Stomach (tissue), 9 donors: ENCODE results near the gene FTSJ3. TPM values are rescaled to one million over a fixed set of nuclear protein-coding genes. Genes with fewer than 3 reads are reported as not detected.

Source experiments
- DNase-seq, 2 donors: peaks; one replicate each; pipeline versions ENCODE4 v3.0.0 to v3.0.0-alpha.2; 2013 to 2019
- H3K27ac ChIP-seq, 5 donors: fragments of 200-600 bp in 4 of 5; sonication (generic) in 4 of 5; one replicate each; pipeline ENCODE4 v1.5.1; 2013 to 2019; ENCODE audit warnings: mild to moderate bottlenecking in 1 of 5, moderate library complexity in 1 of 5
- H3K27me3 ChIP-seq, 3 donors: fragments of 200-600 bp; sonication (generic); one replicate each; pipeline ENCODE4 v1.5.1; 2017 to 2019; ENCODE audit warnings: mixed run types in 1 of 3
- H3K36me3 ChIP-seq, 4 donors: fragments of 200-600 bp; sonication (generic); 1 replicate in 3 of 4; 2 replicates in 1 of 4; pipeline ENCODE4 v1.5.1; 2016 to 2019
- H3K4me1 ChIP-seq, 4 donors: fragments of 200-600 bp; sonication (generic); one replicate each; pipeline ENCODE4 v1.5.1; 2016 to 2019
- H3K4me3 ChIP-seq, 4 donors: fragments of 200-600 bp; sonication (generic) in 3 of 4; one replicate each; pipeline ENCODE4 v1.5.1; 2016 to 2019; ENCODE audit warnings: mild to moderate bottlenecking in 1 of 4
- H3K9me3 ChIP-seq, 4 donors: fragments of 200-600 bp; sonication (generic); one replicate each; pipeline ENCODE4 v1.5.1; 2016 to 2019
- EP300 ChIP-seq: sonication (generic); formaldehyde crosslinking; IDR thresholded peaks from one replicate; pipeline ENCODE4 v1.6.1; 2017; ENCODE audit warnings: antibody characterized with exemption
- POLR2A ChIP-seq, 4 donors: fragments of 450-650 bp; IDR thresholded peaks; one replicate each; pipeline ENCODE4 v1.6.1; 2016; ENCODE audit warnings: antibody characterized with exemption in 4 of 4, control low read depth in 2 of 4, mild to moderate bottlenecking in 1 of 4, moderate library complexity in 1 of 4
- POLR2AphosphoS5 ChIP-seq, 3 donors: sonication (generic); formaldehyde crosslinking; IDR thresholded peaks; one replicate each; pipeline ENCODE4 v1.6.1; 2016; ENCODE audit warnings: antibody characterized with exemption in 3 of 3
- WGBS, 5 donors: extraction: QIAGEN DNeasy Blood & Tissue Kit in 3 of 5; methylation state at CpG; one replicate each; pipeline versions ENCODE4 v1.1.5 to v1.1.7; 2013 to 2018; 5-methylcytosine and 5-hydroxymethylcytosine counted together
- intact Hi-C: fragments of 100-400 bp; cut with DNase I; formaldehyde crosslinking; loops from one replicate; pipeline ENCODE4 v1.15.1; 2023; ENCODE audit warnings: low total_unique reads
- polyA plus RNA-seq, 3 donors: library from polyadenylated mRNA; stranded (reverse); fragments of 200-250 nt; gene quantifications; one replicate each; pipeline ENCODE4 v1.2.3, GENCODE V29; 2013
- total RNA-seq, 5 donors: library from RNA; depleted of rRNA; stranded (reverse); fragments of >200 nt; gene quantifications; one replicate each; pipeline versions ENCODE4 v1.1.0 to v1.2.3, GENCODE V29; 2014 to 2016
- TF ChIP-seq, protein P1 (sequence below), 7 experiments: fragments of 450-650 bp in 4 of 7; fragments of 200-600 bp in 3 of 7; sonication (generic) in 3 of 7; IDR thresholded peaks; one replicate each; pipeline ENCODE4 v1.5.1; 2016 to 2019; ENCODE audit warnings: antibody characterized with exemption in 7 of 7, control low read depth in 2 of 7, mild to moderate bottlenecking in 1 of 7
- donor health status: healthy with polysubstance abuse.
- donor health status: Bipolar disorder and iron deficiency.
- donor health status: healthy.

The FTSJ3 gene
- total and polyA plus RNA-seq, 8 donors, result 3.5 to 54.0 (median 16.6) TPM

DNA sequence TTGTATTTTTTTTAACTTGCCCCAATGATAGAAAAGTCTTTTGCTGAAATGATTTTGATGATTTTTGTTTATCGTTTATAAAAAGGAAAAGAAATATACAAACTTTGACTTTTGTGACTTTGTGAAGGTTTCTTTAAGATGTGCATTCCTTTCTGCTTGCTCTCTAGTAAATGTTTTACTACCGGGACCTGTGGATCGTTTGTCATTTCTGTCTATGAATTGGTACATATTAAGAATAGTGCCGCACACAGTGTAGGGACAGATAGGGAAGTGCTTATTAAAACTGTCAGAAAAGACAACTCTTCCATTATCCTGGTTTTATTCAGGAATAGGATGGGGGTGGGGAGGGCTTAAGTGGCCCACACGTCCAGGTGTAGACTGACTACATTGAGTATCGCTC lies 8.3 kb downstream of the FTSJ3 start:
- H3K4me3 ChIP-seq, result no peak overlapping the region
- no peak for TF ChIP-seq POLR2A (IDR thresholded peaks at IDR 0.05)
- TF ChIP-seq, protein P1, sequence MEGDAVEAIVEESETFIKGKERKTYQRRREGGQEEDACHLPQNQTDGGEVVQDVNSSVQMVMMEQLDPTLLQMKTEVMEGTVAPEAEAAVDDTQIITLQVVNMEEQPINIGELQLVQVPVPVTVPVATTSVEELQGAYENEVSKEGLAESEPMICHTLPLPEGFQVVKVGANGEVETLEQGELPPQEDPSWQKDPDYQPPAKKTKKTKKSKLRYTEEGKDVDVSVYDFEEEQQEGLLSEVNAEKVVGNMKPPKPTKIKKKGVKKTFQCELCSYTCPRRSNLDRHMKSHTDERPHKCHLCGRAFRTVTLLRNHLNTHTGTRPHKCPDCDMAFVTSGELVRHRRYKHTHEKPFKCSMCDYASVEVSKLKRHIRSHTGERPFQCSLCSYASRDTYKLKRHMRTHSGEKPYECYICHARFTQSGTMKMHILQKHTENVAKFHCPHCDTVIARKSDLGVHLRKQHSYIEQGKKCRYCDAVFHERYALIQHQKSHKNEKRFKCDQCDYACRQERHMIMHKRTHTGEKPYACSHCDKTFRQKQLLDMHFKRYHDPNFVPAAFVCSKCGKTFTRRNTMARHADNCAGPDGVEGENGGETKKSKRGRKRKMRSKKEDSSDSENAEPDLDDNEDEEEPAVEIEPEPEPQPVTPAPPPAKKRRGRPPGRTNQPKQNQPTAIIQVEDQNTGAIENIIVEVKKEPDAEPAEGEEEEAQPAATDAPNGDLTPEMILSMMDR (IDR thresholded peaks at IDR 0.05), result no peak
- no peak for TF ChIP-seq EP300
- TF ChIP-seq POLR2AphosphoS5 (IDR thresholded peaks at IDR 0.05), result no peak
- H3K4me1 ChIP-seq, result peaks cover 0 to 14% (median 6%) of the 10 kb centered on the region in 4 donors
- H3K9me3 ChIP-seq, result no peaks in the 10 kb centered on the region
- whole genome bisulfite sequencing, 5 donors, result 41 to 52% (median 45%) methylated on average over 6 of the region's 6 CpGs
- DNase-seq, result no peak
- intact Hi-C loops, result no loop called here
- H3K27me3 ChIP-seq, result no peaks in the 10 kb centered on the region
- H3K36me3 ChIP-seq, result peaks cover 93 to 100% (median 100%) of the 10 kb centered on the region in 4 donors
- peak overlapping the region in 4 of 5 donors; percentile 10 to 72 (median 32) for H3K27ac ChIP-seq

DNA sequence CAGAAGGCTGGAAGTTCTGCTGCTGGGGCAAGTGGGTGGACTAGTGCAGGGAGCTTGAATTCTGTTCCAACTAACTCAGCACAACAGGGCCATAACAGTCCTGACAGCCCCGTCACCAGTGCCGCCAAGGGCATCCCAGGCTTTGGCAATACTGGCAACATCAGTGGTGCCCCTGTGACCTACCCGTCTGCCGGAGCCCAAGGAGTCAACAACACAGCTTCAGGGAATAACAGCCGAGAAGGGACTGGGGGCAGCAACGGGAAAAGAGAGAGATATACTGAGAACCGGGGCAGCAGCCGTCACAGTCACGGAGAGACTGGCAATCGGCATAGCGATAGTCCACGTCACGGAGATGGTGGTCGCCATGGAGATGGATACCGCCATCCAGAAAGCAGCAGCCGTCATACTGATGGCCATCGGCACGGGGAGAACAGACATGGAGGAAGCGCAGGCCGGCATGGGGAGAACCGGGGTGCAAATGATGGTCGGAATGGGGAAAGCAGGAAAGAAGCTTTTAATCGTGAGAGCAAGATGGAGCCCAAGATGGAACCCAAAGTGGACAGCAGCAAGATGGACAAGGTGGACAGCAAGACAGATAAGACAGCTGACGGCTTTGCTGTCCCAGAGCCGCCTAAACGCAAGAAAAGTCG lies 9.6 kb downstream of the FTSJ3 start:
- TF ChIP-seq POLR2AphosphoS5 (IDR thresholded peaks at IDR 0.05), result no peak
- no peak for TF ChIP-seq POLR2A (IDR thresholded peaks at IDR 0.05)
- TF ChIP-seq, protein P1 (IDR thresholded peaks at IDR 0.05), result no peak
- no peak for TF ChIP-seq EP300
- H3K4me1 ChIP-seq, result peaks cover 0 to 14% (median 6%) of the 10 kb centered on the region in 4 donors
- DNase-seq, result no peak
- H3K4me3 ChIP-seq, result no peak overlapping the region
- H3K36me3 ChIP-seq, result peaks cover 93 to 100% (median 100%) of the 10 kb centered on the region in 4 donors
- WGBS, 5 donors, result 86 to 96% (median 95%) methylated on average over 27 of the region's 27 CpGs
- no peak overlapping the region for H3K27ac ChIP-seq
- H3K27me3 ChIP-seq, result no peaks in the 10 kb centered on the region
- no peaks in the 10 kb centered on the region for H3K9me3 ChIP-seq
- intact Hi-C loops, result no loop called here

DNA sequence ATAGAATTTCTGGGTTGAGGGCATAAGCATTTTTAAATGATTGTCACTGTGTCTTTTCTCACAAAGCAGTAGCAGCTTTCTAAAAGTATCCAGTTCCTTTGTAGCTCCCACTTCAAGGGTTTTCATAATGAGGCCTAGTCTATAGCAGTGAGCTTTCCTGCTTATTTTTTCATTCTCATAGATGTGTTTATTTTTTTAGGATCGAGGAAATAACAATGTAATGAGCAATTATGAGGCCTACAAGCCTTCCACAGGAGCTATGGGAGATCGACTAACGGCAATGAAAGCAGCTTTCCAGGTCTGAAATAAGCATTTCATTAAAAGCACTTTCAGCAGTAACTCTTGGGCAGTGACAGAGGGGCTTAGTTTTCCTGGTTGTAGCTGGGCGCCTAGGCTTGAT lies 10.8 kb downstream of the FTSJ3 start:
- WGBS, 5 donors, result 87 to 92% (median 89%) methylated on average over 4 of the region's 4 CpGs

DNA sequence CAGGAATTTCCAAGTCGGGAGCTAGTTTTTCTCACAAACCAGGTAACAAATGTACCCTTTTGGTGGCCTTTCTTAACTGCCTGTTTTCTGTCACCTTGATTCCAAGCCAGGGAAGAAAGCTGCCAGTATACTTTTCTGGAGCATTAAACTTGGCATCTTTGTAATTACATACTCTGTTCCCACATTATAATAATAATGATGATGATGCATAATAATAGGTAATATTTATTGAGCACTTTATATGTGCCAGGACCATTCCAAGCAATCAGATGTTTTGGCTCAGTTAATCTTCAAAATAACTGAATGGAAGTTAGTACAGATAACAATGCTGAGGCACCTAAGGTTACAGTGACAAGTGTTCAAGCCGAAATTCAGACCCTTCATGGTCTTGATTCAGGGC lies 11.3 kb downstream of the FTSJ3 start:
- no peak for DNase-seq
- H3K9me3 ChIP-seq, result no peaks in the 10 kb centered on the region
- no peak overlapping the region for H3K27ac ChIP-seq
- peaks cover 0 to 14% (median 6%) of the 10 kb centered on the region in 4 donors for H3K4me1 ChIP-seq
- no peaks in the 10 kb centered on the region for H3K27me3 ChIP-seq
- WGBS, 5 donors, result 77 to 94% (median 82%) methylated on average over 2 of the region's 2 CpGs
- no peak for TF ChIP-seq POLR2A (IDR thresholded peaks at IDR 0.05)
- no peak for TF ChIP-seq POLR2AphosphoS5 (IDR thresholded peaks at IDR 0.05)
- no peak for TF ChIP-seq EP300
- TF ChIP-seq, protein P1 (IDR thresholded peaks at IDR 0.05), result no peak
- H3K36me3 ChIP-seq, result peaks cover 92 to 100% (median 100%) of the 10 kb centered on the region in 4 donors
- intact Hi-C loops, result no loop called here
- H3K4me3 ChIP-seq, result no peak overlapping the region

More for the DNA sequence above, 10.8 kb downstream of the FTSJ3 start:
- intact Hi-C loops, result no loop called here
- H3K27ac ChIP-seq, result no peak overlapping the region
- H3K9me3 ChIP-seq, result no peaks in the 10 kb centered on the region
- no peaks in the 10 kb centered on the region for H3K27me3 ChIP-seq
- no peak overlapping the region for H3K4me3 ChIP-seq
- H3K4me1 ChIP-seq, result peaks cover 0 to 14% (median 6%) of the 10 kb centered on the region in 4 donors
- H3K36me3 ChIP-seq, result peaks cover 92 to 100% (median 100%) of the 10 kb centered on the region in 4 donors
- no peak for DNase-seq
- no peak for TF ChIP-seq POLR2AphosphoS5 (IDR thresholded peaks at IDR 0.05)
- TF ChIP-seq, protein P1 (IDR thresholded peaks at IDR 0.05), result no peak
- no peak for TF ChIP-seq POLR2A (IDR thresholded peaks at IDR 0.05)
- TF ChIP-seq EP300, result no peak
